Measurements from ENCODE around the gene GSDMA.

DNA sequence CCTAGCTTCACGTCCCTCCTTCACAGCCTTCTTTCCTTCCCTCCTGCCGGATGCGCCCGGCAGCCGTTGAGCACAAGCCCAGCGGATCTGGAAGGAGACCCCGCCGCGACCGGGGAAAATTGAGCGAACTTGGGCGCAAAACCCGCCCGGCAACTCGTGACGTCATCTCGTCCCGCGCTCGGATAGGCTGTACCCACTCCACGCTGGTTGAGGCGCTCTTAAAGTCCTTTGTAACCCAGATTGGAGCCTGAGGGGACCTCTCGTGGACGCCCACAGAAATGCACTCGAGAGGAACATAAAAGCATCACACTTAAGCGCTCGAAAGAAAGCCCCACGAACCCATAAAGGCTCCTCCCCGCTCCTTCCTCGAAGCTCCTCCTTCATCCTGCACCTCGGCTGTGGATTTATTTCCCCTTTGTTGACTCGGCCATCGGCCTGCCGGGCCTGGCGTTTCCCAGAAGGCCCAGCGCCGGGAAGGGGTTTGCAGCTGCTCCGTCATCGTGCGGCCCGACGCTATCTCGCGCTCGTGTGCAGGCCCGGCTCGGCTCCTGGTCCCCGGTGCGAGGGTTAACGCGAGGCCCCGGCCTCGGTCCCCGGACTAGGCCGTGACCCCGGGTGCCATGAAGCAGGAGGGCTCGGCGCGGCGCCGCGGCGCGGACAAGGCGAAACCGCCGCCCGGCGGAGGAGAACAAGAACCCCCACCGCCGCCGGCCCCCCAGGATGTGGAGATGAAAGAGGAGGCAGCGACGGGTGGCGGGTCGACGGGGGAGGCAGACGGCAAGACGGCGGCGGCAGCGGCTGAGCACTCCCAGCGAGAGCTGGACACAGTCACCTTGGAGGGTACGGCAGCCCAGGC is 17.8 kb downstream of the GSDMA start, which contains the start of gene PSMD3:
- TF ChIP-seq CTCF (IDR thresholded peaks at IDR 0.05) (peak; percentile 52 to 97 (median 82)), POLR2A (IDR thresholded peaks at IDR 0.05) (peak; percentile 9 to 85)
